HepG2 (cell line): ENCODE results near the gene DTHD1. TPM values are rescaled to one million over a fixed set of nuclear protein-coding genes. Genes with fewer than 3 reads are reported as not detected.

ENCODE experiments used
- ATAC-seq: fragments of 200-7000 bp; cut with Tn5 transposase; 3 replicates; pipeline ENCODE4 v1.9.1; 2020; ENCODE audit warnings: mild to moderate bottlenecking, moderate library complexity
- BruUV-seq: library from RNA; stranded (reverse); fragments of 400-500 nt; replicated peaks from 2 replicates; lab custom pipeline; 2021; lab: Mats Ljungman, UMichigan
- CTCF ChIA-PET: fragments of 300-600 bp; formaldehyde crosslinking; extraction: SDS; loops from one replicate; lab custom pipeline; 2021; ENCODE audit warnings: low total read pairs, inconsistent platforms, low intra/inter-chr PET ratio; lab: Yijun Ruan, JAX
- POLR2A ChIA-PET: fragments of 350-600 bp; sonication (Branson Sonifier 250); formaldehyde crosslinking; loops from one replicate; lab custom pipeline; 2020; ENCODE audit warnings: antibody characterized with exemption, inconsistent platforms; lab: Yijun Ruan, JAX
- DNase-seq: peaks from one replicate; pipeline ENCODE4 v3.0.0-alpha.2; 2015; ENCODE audit warnings: low spot score
- FAIRE-seq: peaks from 3 replicates; lab custom pipeline; 2011; peaks lifted over from hg19 to GRCh38; lab: Jason Lieb, UNC
- H2AFZ ChIP-seq: one replicate; pipeline ENCODE4 v1.6.1; 2011; ENCODE audit warnings: low read length, inconsistent platforms
- H3K27ac ChIP-seq: fragments of 300-600 bp; 3 replicates; pipeline ENCODE4 v1.8.0; 2011; ENCODE audit warnings: mixed run types, mild to moderate bottlenecking, mixed read lengths, low read length, inconsistent platforms; ENCODE audit not compliant: insufficient read depth; ENCODE audit errors: extremely low read length
- H3K27me3 ChIP-seq, 2 experiments: fragments of 200-600 bp in 1 of 2; 2 replicates in 1 of 2; 3 replicates in 1 of 2; pipeline versions ENCODE4 v1.6.0 to v1.8.0; 2011; ENCODE audit warnings: low read length in 2 of 2, mild to moderate bottlenecking in 2 of 2, moderate library complexity in 2 of 2, inconsistent platforms in 1 of 2; ENCODE audit not compliant: insufficient read depth in 2 of 2, control insufficient read depth in 1 of 2
- H3K36me3 ChIP-seq, 2 experiments: fragments of 200-600 bp in 1 of 2; replicated peaks in 1 of 2; 2 replicates in 1 of 2; 3 replicates in 1 of 2; pipeline versions ENCODE4 v1.5.1 to v1.8.0; 2011; ENCODE audit warnings: low read length in 2 of 2, inconsistent platforms in 1 of 2; ENCODE audit not compliant: insufficient read depth in 2 of 2, control insufficient read depth in 1 of 2
- H3K4me1 ChIP-seq: 2 replicates; pipeline ENCODE4 v1.5.1; 2012; ENCODE audit warnings: low read length, inconsistent platforms; ENCODE audit not compliant: insufficient read depth
- H3K4me2 ChIP-seq: 2 replicates; pipeline ENCODE4 v1.6.0; 2011; ENCODE audit warnings: low read depth, low read length, inconsistent platforms
- H3K4me3 ChIP-seq, 3 experiments: fragments of 200-600 bp in 1 of 3; sonication (generic), shearing (Covaris generic) in 1 of 3; replicated peaks in 1 of 3; 2 replicates each; pipeline ENCODE4 v1.5.1; 2011 to 2016; ENCODE audit warnings: low read length in 3 of 3, inconsistent platforms in 2 of 3, low read depth in 2 of 3, mild to moderate bottlenecking in 2 of 3, control low read depth in 1 of 3, mixed read lengths in 1 of 3; ENCODE audit not compliant: insufficient read depth in 1 of 3
- H3K79me2 ChIP-seq: one replicate; pipeline ENCODE4 v1.6.1; 2011; ENCODE audit warnings: low read length, inconsistent platforms; ENCODE audit not compliant: insufficient read depth
- H3K9ac ChIP-seq: 2 replicates; pipeline ENCODE4 v1.6.0; 2011; ENCODE audit warnings: mild to moderate bottlenecking, low read depth, low read length, inconsistent platforms; ENCODE audit not compliant: insufficient read depth
- H3K9me3 ChIP-seq: 2 replicates; pipeline ENCODE4 v1.5.1; 2012; ENCODE audit warnings: mild to moderate bottlenecking, low read length
- H4K20me1 ChIP-seq: 2 replicates; pipeline ENCODE4 v1.6.0; 2011; ENCODE audit warnings: inconsistent platforms, mild to moderate bottlenecking, low read length, moderate library complexity; ENCODE audit not compliant: insufficient read depth
- BRCA1 ChIP-seq: sonication (generic); formaldehyde crosslinking; IDR thresholded peaks from 2 replicates; pipeline ENCODE4 v1.4.0; 2020; ENCODE audit warnings: missing genetic modification reagents
- BRF2 ChIP-seq: sonication (generic); formaldehyde crosslinking; IDR thresholded peaks from 2 replicates; pipeline ENCODE4 v1.8.1; 2022; ENCODE audit warnings: mild to moderate bottlenecking, missing genetic modification reagents
- CBX5 ChIP-seq: sonication (generic); formaldehyde crosslinking; IDR thresholded peaks from 2 replicates; pipeline ENCODE4 v1.4.0; 2020; ENCODE audit warnings: missing genetic modification reagents, borderline replicate concordance
- CENPT ChIP-seq: sonication (generic); formaldehyde crosslinking; IDR thresholded peaks from 2 replicates; pipeline ENCODE4 v1.8.0; 2022; ENCODE audit warnings: low read depth, mild to moderate bottlenecking, moderate library complexity, missing genetic modification reagents
- CREB1 ChIP-seq, 2 experiments: fragments of 450-650 bp in 1 of 2; IDR thresholded peaks; 2 replicates each; pipeline ENCODE4 v1.6.1; 2016 to 2017; ENCODE audit warnings: control low read depth in 1 of 2, mild to moderate bottlenecking in 1 of 2, missing compliant biosample characterization in 1 of 2, missing genetic modification characterization in 1 of 2
- CTCF ChIP-seq: sonication (generic); formaldehyde crosslinking; IDR thresholded peaks from 2 replicates; pipeline ENCODE4 v1.5.0; 2020; ENCODE audit warnings: mild to moderate bottlenecking, missing genetic modification reagents, moderate library complexity
- ERF ChIP-seq: IDR thresholded peaks from 2 replicates; pipeline ENCODE4 v1.6.1; 2018; ENCODE audit warnings: missing biosample characterization, missing genetic modification reagents
- HOXA5 ChIP-seq: sonication (generic); formaldehyde crosslinking; IDR thresholded peaks from 2 replicates; pipeline ENCODE4 v1.4.0; 2020; ENCODE audit warnings: missing genetic modification reagents
- KDM5A ChIP-seq: fragments of 200-600 bp; sonication (generic); IDR thresholded peaks from 2 replicates; pipeline ENCODE4 v1.7.0; 2018; ENCODE audit warnings: antibody characterized with exemption, mild to moderate bottlenecking, low read length, borderline replicate concordance
- NKX3-1 ChIP-seq: sonication (generic); formaldehyde crosslinking; IDR thresholded peaks from 2 replicates; pipeline ENCODE4 v1.5.0; 2020; ENCODE audit warnings: missing genetic modification reagents
- RAD21 ChIP-seq: fragments of 450-650 bp; formaldehyde crosslinking; IDR thresholded peaks from 2 replicates; pipeline ENCODE4 v1.5.0; 2020; ENCODE audit warnings: mild to moderate bottlenecking
- RBM39 ChIP-seq: fragments of 200-400 bp; formaldehyde crosslinking; IDR thresholded peaks from one replicate; pipeline ENCODE4 v1.6.1; 2018; ENCODE audit warnings: antibody characterized with exemption, mild to moderate bottlenecking, low read depth, low read length; ENCODE audit not compliant: poor library complexity, severe bottlenecking
- REXO4 ChIP-seq: sonication (generic); formaldehyde crosslinking; IDR thresholded peaks from 2 replicates; pipeline ENCODE4 v1.8.0; 2022; ENCODE audit warnings: missing genetic modification reagents, mild to moderate bottlenecking, borderline replicate concordance
- SMAD9 ChIP-seq: sonication (generic); formaldehyde crosslinking; IDR thresholded peaks from 2 replicates; pipeline ENCODE4 v1.5.1; 2020; ENCODE audit warnings: mild to moderate bottlenecking, missing genetic modification reagents
- SMC3 ChIP-seq: IDR thresholded peaks from 2 replicates; pipeline ENCODE4 v1.6.1; 2011; ENCODE audit warnings: low read length, improper control_type of control experiment
- SRF ChIP-seq: IDR thresholded peaks from 2 replicates; pipeline ENCODE4 v1.6.1; 2011; ENCODE audit warnings: mild to moderate bottlenecking, low read depth, low read length, moderate library complexity
- ZGPAT ChIP-seq: IDR thresholded peaks from 2 replicates; pipeline ENCODE4 v1.6.1; 2016; ENCODE audit warnings: mild to moderate bottlenecking
- ZNF143 ChIP-seq: sonication (generic); formaldehyde crosslinking; IDR thresholded peaks from 2 replicates; pipeline ENCODE4 v1.4.0; 2020; ENCODE audit warnings: missing genetic modification reagents
- ZNF530 ChIP-seq: sonication (generic); formaldehyde crosslinking; IDR thresholded peaks from 2 replicates; pipeline ENCODE4 v1.5.0; 2020; ENCODE audit warnings: low read depth, mild to moderate bottlenecking, missing genetic modification reagents
- ZNF615 ChIP-seq: sonication (generic); formaldehyde crosslinking; IDR thresholded peaks from 2 replicates; pipeline ENCODE4 v1.5.0; 2020; ENCODE audit warnings: mild to moderate bottlenecking, missing genetic modification reagents, borderline replicate concordance
- WGBS: methylation state at CpG from one replicate; pipeline ENCODE4 v1.1.6; 2017; ENCODE audit warnings: low lambda C conversion rate; 5-methylcytosine and 5-hydroxymethylcytosine counted together
- in situ Hi-C: cut with HindIII; loops from 2 replicates; pipeline ENCODE4 v1.10.0; 2017; ENCODE audit warnings: low pct_unique_long_range_greater_than_20kb; ENCODE audit not compliant: extremely low pct_ligation_motif_present
- intact Hi-C: fragments of 100-400 bp; cut with micrococcal nuclease; formaldehyde crosslinking; loops from one replicate; pipeline ENCODE4 v1.10.0; 2022; ENCODE audit not compliant: unreplicated experiment
- polyA plus RNA-seq, 8 experiments: library from polyadenylated mRNA; depleted of rRNA in 3 of 8; stranded (reverse) in 7 of 8; unstranded in 1 of 8; fragments of >200 nt; fragmentation: Illumina TruSeq in 4 of 8; extraction: Trizol in 4 of 8; gene quantifications; 2 replicates each; pipeline versions ENCODE4 v1.2.1 to v1.2.3, GENCODE V29; 2011 to 2016; ENCODE audit warnings: low read depth in 4 of 8, missing spikeins in 1 of 8, mixed read lengths in 1 of 8; ENCODE audit not compliant: insufficient read depth in 1 of 8
- total RNA-seq, 5 experiments: library from RNA; depleted of rRNA; stranded (reverse); fragments of >200 nt; fragmentation: Illumina TruSeq; extraction: Trizol; gene quantifications; 2 replicates each; pipeline ENCODE4 v1.2.3, GENCODE V29; 2016; ENCODE audit warnings: low read depth in 1 of 5

DTHD1 gene
- total and polyA plus RNA-seq, 2 of the 13 experiments (the other 11 are each of a cell fraction or from before 2014, with no cell fraction given): not detected

- no peak for DNase-seq
- WGBS: 28% methylated on average over 6 of the region's 6 CpGs
- H3K4me1 ChIP-seq: no peaks in the 10 kb centered on the region
- no peak for TF ChIP-seq ZNF530 (CRISPR knock-in tag)
- no peak for TF ChIP-seq RBM39
- no peak for TF ChIP-seq NKX3-1 (CRISPR knock-in tag)
- no peak for TF ChIP-seq CENPT (CRISPR knock-in tag)
- TF ChIP-seq ZGPAT: no peak
- TF ChIP-seq ZNF143 (CRISPR knock-in tag): no peak
- TF ChIP-seq ZNF615 (CRISPR knock-in tag): no peak
- no peak for TF ChIP-seq CTCF (CRISPR knock-in tag)
- TF ChIP-seq RAD21 (CRISPR knock-in tag): no peak
- TF ChIP-seq ERF (CRISPR knock-in tag): no peak
- TF ChIP-seq REXO4: no peak
- TF ChIP-seq KDM5A: no peak
- no peak for TF ChIP-seq CBX5 (CRISPR knock-in tag)
- TF ChIP-seq BRCA1 (CRISPR knock-in tag): no peak
- TF ChIP-seq SRF: no peak
- no peak for TF ChIP-seq BRF2 (CRISPR knock-in tag)
- TF ChIP-seq SMC3: no peak
- no peak for TF ChIP-seq HOXA5 (CRISPR knock-in tag)
- no peak for TF ChIP-seq SMAD9 (CRISPR knock-in tag)
- no peak for TF ChIP-seq CREB1 (IDR thresholded peaks at IDR 0.05)
- no peak for TF ChIP-seq CREB1 (CRISPR knock-in tag; IDR thresholded peaks at IDR 0.05)
- ATAC-seq: no peak
- FAIRE-seq: no peak
- in situ Hi-C loops (no loop called here), intact Hi-C loops (no loop called here)
- no peaks in the 10 kb centered on the region for H4K20me1 ChIP-seq
- H2AFZ ChIP-seq: no peak overlapping the region
- H3K27me3 ChIP-seq: no peaks in the 10 kb centered on the region
- H3K9me3 ChIP-seq: no peaks in the 10 kb centered on the region
- POLR2A ChIA-PET: no interaction called here
- no peak overlapping the region for H3K4me3 ChIP-seq
- no peaks in the 10 kb centered on the region for H3K79me2 ChIP-seq
- H3K36me3 ChIP-seq: no peaks in the 10 kb centered on the region
- BruUV-seq: no TSS peak
- H3K27ac ChIP-seq: no peak overlapping the region
- CTCF ChIA-PET: no interaction called here
- H3K4me2 ChIP-seq: no peak overlapping the region
- H3K9ac ChIP-seq: no peak overlapping the region
Measured at GRCh38 chr4:36320117-36320896, 38.9 kb downstream of the DTHD1 start.
